Smooth muscle cell (in vitro differentiated cells): ENCODE data around the gene ZBTB18. TPM values are rescaled to one million over a fixed set of nuclear protein-coding genes. Genes with fewer than 3 reads are reported as not detected.
"Not testable (repeated sequence)": the region's sequence is repeated elsewhere in the genome, so short reads cannot be mapped to it uniquely, and the experiment has no call there.

Source experiments
- DNase-seq: peaks from one replicate; lab custom pipeline; 2025; ENCODE audit not compliant: unreplicated experiment; lab: John Stamatoyannopoulos, UW
- H2AFZ ChIP-seq: fragments of 200-600 bp; sonication (generic); 2 replicates; pipeline ENCODE4 v1.6.0; 2016; ENCODE audit warnings: antibody characterized with exemption, low read depth, mild to moderate bottlenecking
- H3F3A ChIP-seq: fragments of 200-600 bp; sonication (generic); 2 replicates; pipeline ENCODE4 v1.6.0; 2017; ENCODE audit warnings: antibody characterized with exemption, low read depth
- H3K27ac ChIP-seq: fragments of 200-600 bp; sonication (generic); 2 replicates; pipeline ENCODE4 v1.5.1; 2016; ENCODE audit warnings: low read depth, mild to moderate bottlenecking
- H3K27me3 ChIP-seq: fragments of 200-600 bp; sonication (generic); 2 replicates; pipeline ENCODE4 v1.6.1; 2016; ENCODE audit warnings: low read depth, mild to moderate bottlenecking
- H3K36me3 ChIP-seq: fragments of 200-600 bp; sonication (generic); 2 replicates; pipeline ENCODE4 v1.5.1; 2016; ENCODE audit warnings: low read depth
- H3K4me1 ChIP-seq: fragments of 200-600 bp; sonication (generic); 2 replicates; pipeline ENCODE4 v1.5.1; 2016; ENCODE audit warnings: low read depth
- H3K4me2 ChIP-seq: fragments of 200-600 bp; sonication (generic); 2 replicates; pipeline ENCODE4 v1.6.0; 2016; ENCODE audit warnings: mild to moderate bottlenecking
- H3K4me3 ChIP-seq: fragments of 200-600 bp; sonication (generic); 2 replicates; pipeline ENCODE4 v1.5.1; 2016; ENCODE audit warnings: mild to moderate bottlenecking
- H3K79me2 ChIP-seq: fragments of 200-600 bp; sonication (generic); 2 replicates; pipeline ENCODE4 v1.6.0; 2016; ENCODE audit warnings: low read depth, mild to moderate bottlenecking
- H3K9ac ChIP-seq: fragments of 200-600 bp; sonication (generic); 2 replicates; pipeline ENCODE4 v1.6.0; 2016; ENCODE audit warnings: low read depth
- H3K9me3 ChIP-seq: fragments of 200-600 bp; sonication (generic); replicated peaks from 2 replicates; pipeline ENCODE4 v1.5.1; 2016; ENCODE audit warnings: low read depth
- H4K20me1 ChIP-seq: fragments of 200-600 bp; sonication (generic); 2 replicates; pipeline ENCODE4 v1.6.0; 2016; ENCODE audit warnings: low read depth
- WGBS: methylation state at CpG from one replicate; pipeline ENCODE4 v1.1.7; 2016; ENCODE audit warnings: low lambda C conversion rate; 5-methylcytosine and 5-hydroxymethylcytosine counted together
- polyA plus RNA-seq: library from polyadenylated mRNA; unstranded; fragments of >200 nt; fragmentation: Nextera tagmentation; extraction: Ambion mirVana; gene quantifications from 2 replicates; pipeline ENCODE4 v1.2.1, GENCODE V29; 2016
- total RNA-seq: library from RNA; depleted of rRNA; stranded (reverse); fragments of >200 nt; gene quantifications from 2 replicates; pipeline ENCODE4 v1.2.3, GENCODE V29; 2014
- TF ChIP-seq, protein P1 (sequence below): fragments of 200-600 bp; sonication (generic); IDR thresholded peaks from 2 replicates; pipeline ENCODE4 v1.5.1; 2017; ENCODE audit warnings: borderline replicate concordance, mild to moderate bottlenecking, antibody characterized with exemption; ENCODE audit not compliant: insufficient read depth, poor library complexity, severe bottlenecking

The ZBTB18 gene
- total and polyA plus RNA-seq, 2 experiments from 2014 or later: 0.29 to 4.6 TPM

DNA sequence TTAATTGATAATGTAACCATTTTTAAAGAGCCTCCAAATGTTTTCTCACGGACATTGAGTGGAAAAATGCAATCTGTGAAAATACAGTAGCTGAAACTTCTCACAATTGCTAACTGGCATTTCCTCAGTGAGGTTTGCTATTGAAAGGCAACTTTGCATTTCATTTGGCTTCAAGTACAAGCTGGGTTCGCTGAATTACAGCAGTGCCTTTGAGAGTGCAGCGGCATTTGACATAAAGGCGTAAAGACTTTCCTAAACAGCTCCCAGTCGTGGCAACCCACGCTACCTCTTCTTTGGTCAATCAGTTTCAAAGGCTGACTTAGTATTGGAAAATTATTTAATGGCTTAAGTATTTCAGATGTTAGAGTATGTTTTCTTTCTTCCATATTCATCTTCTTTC is 39.3 kb upstream of the ZBTB18 start:
- H3K4me2 ChIP-seq: no peak overlapping the region
- 45% methylated on average over 6 of the region's 6 CpGs for WGBS
- no peak for DNase-seq

DNA sequence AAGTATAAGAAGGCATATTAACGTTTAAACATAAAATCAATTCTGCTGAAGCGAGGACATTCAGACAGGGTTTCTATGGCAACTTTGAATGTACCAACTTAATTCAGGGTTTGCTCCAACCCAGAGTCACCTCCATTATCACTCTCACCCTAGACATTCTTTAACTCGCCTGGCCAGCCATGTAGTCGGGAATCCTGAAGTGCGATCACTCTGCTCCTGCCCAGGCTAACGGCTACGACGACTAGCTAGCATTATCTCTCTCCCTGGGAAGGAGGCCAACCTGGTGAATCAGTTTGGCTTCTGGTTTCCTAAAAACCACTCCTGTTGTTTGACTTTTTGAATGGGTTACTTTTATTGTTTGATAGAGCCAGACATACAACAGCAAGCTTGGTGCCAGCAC is 38.9 kb upstream of the ZBTB18 start:
- Histone ChIP-seq H3K27me3 (no peaks in the 10 kb centered on the region), H3K4me1 (no peaks in the 10 kb centered on the region), H3K9ac (no peak overlapping the region), H4K20me1 (no peaks in the 10 kb centered on the region), H3K9me3 (no peaks in the 10 kb centered on the region), H3K4me2 (no peak overlapping the region), H3K27ac (no peak overlapping the region), H3K36me3 (no peaks in the 10 kb centered on the region), H3K4me3 (no peak overlapping the region), H3F3A (no peaks in the 10 kb centered on the region), H2AFZ (no peak overlapping the region), H3K79me2 (no peaks in the 10 kb centered on the region)
- TF ChIP-seq, protein P1, sequence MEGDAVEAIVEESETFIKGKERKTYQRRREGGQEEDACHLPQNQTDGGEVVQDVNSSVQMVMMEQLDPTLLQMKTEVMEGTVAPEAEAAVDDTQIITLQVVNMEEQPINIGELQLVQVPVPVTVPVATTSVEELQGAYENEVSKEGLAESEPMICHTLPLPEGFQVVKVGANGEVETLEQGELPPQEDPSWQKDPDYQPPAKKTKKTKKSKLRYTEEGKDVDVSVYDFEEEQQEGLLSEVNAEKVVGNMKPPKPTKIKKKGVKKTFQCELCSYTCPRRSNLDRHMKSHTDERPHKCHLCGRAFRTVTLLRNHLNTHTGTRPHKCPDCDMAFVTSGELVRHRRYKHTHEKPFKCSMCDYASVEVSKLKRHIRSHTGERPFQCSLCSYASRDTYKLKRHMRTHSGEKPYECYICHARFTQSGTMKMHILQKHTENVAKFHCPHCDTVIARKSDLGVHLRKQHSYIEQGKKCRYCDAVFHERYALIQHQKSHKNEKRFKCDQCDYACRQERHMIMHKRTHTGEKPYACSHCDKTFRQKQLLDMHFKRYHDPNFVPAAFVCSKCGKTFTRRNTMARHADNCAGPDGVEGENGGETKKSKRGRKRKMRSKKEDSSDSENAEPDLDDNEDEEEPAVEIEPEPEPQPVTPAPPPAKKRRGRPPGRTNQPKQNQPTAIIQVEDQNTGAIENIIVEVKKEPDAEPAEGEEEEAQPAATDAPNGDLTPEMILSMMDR: no peak
- no peak for DNase-seq
- 47% methylated on average over 8 of the region's 8 CpGs for WGBS

More for the DNA sequence above, 39.3 kb upstream of the ZBTB18 start:
- H3K27me3 ChIP-seq: no peaks in the 10 kb centered on the region
- no peaks in the 10 kb centered on the region for H3K9me3 ChIP-seq
- H4K20me1 ChIP-seq: no peaks in the 10 kb centered on the region
- H2AFZ ChIP-seq: no peak overlapping the region
- H3K9ac ChIP-seq: no peak overlapping the region
- H3K27ac ChIP-seq: no peak overlapping the region
- H3F3A ChIP-seq: no peaks in the 10 kb centered on the region
- no peaks in the 10 kb centered on the region for H3K4me1 ChIP-seq
- no peaks in the 10 kb centered on the region for H3K36me3 ChIP-seq
- TF ChIP-seq, protein P1: no peak
- H3K79me2 ChIP-seq: no peaks in the 10 kb centered on the region
- H3K4me3 ChIP-seq: no peak overlapping the region

DNA sequence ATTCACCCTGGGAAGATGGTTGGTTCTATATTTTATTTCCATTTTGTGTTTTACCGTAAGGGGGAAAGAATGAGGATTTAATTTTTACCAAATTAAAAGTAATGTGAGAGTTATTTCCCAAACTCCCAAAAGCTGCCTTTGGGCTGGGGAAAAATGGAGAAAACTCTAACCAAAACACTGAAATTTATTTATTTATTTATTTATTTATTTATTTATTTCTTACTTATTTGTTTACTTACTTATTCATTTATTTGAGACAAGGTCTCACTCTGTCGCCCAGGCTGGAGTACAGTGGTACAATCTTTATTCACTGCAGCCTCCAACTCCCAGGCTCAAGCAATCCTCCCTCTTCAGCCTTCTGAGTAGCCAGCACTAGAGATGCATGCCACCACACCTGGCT is 38.0 kb upstream of the ZBTB18 start:
- 94% methylated on average over 2 of the region's 2 CpGs for WGBS
- TF ChIP-seq, protein P1: no peak

DNA sequence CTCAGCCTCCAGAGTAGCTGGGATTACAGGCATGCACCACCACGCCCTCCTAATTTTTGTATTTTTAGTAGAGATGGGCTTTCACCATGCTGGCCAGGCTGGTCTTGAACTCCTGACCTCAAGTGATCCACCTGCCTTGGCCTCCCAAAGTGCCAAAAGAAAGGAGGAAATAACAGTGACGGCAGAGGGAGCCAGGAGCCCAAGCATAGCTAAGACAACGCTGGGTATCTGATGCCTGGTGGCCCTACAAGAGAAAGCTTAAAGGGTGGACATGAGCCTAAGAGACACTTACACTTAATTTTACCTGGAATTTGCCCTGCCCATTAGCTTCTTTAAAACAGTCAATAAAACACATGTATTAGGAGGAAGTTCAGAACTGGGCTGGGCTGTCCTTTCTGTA is 36.2 kb upstream of the ZBTB18 start:
- DNase-seq, H3K36me3 ChIP-seq, H3F3A ChIP-seq, H3K4me3 ChIP-seq, H3K27ac ChIP-seq, H3K4me1 ChIP-seq, H3K79me2 ChIP-seq, H3K9ac ChIP-seq, H3K4me2 ChIP-seq, H4K20me1 ChIP-seq, H3K9me3 ChIP-seq, H2AFZ ChIP-seq, H3K27me3 ChIP-seq: not testable (repeated sequence)
- 80% methylated on average over 3 of the region's 3 CpGs for WGBS

More for the DNA sequence above, 38.0 kb upstream of the ZBTB18 start:
- no peaks in the 10 kb centered on the region for H3F3A ChIP-seq
- H3K27ac ChIP-seq: no peak overlapping the region
- H3K27me3 ChIP-seq: no peaks in the 10 kb centered on the region
- DNase-seq: no peak
- H3K4me2 ChIP-seq: no peak overlapping the region
- no peaks in the 10 kb centered on the region for H3K79me2 ChIP-seq
- no peaks in the 10 kb centered on the region for H3K36me3 ChIP-seq
- no peaks in the 10 kb centered on the region for H3K9me3 ChIP-seq
- H4K20me1 ChIP-seq: no peaks in the 10 kb centered on the region
- H3K9ac ChIP-seq: no peak overlapping the region
- H2AFZ ChIP-seq: no peak overlapping the region
- H3K4me1 ChIP-seq: no peaks in the 10 kb centered on the region
- H3K4me3 ChIP-seq: no peak overlapping the region
